ENCODE results near the gene SF3B3.
"Not testable (repeated sequence)": the region's sequence is repeated elsewhere in the genome, so short reads cannot be mapped to it uniquely, and the experiment has no call there.

The SF3B3 gene

GRCh38 chr16:70611785-70612303, 88.2 kb downstream of the SF3B3 start:
- Histone ChIP-seq H3K9me3 (ENCODE audit: control insufficient read depth in 2 of 2, low read length in 2 of 2) (no peaks in the 10 kb centered on the region), H3K27me3 (ENCODE audit: control insufficient read depth in 2 of 2, insufficient read depth in 2 of 2, low read length in 2 of 2) (no peaks in the 10 kb centered on the region), H3K4me3 (ENCODE audit: low read length in 2 of 2) (no peak overlapping the region), H3K4me1 (ENCODE audit: control insufficient read depth in 2 of 2, insufficient read depth in 2 of 2, low read length in 2 of 2) (peaks cover 8 to 16% of the 10 kb centered on the region in 2 donors), H3K36me3 (ENCODE audit: control insufficient read depth in 2 of 2, insufficient read depth in 2 of 2, low read length in 2 of 2) (no peaks in the 10 kb centered on the region), H3K27ac (ENCODE audit: low read depth in 2 of 2, low read length in 2 of 2) (no peak overlapping the region), H3K9ac (ENCODE audit: low read depth in 1 of 2, low read length in 2 of 2) (no peak overlapping the region)

GRCh38 chr16:70612931-70613330, 89.3 kb downstream of the SF3B3 start:
- no peak overlapping the region for H3K9ac ChIP-seq (ENCODE audit: low read depth in 1 of 2, low read length in 2 of 2)
- peaks cover 8 to 16% of the 10 kb centered on the region in 2 donors for H3K4me1 ChIP-seq (ENCODE audit: control insufficient read depth in 2 of 2, insufficient read depth in 2 of 2, low read length in 2 of 2)
- H3K27ac ChIP-seq (ENCODE audit: low read depth in 2 of 2, low read length in 2 of 2), result no peak overlapping the region
- no peaks in the 10 kb centered on the region for H3K27me3 ChIP-seq (ENCODE audit: control insufficient read depth in 2 of 2, insufficient read depth in 2 of 2, low read length in 2 of 2)
- H3K9me3 ChIP-seq (ENCODE audit: control insufficient read depth in 2 of 2, low read length in 2 of 2), result no peaks in the 10 kb centered on the region
- H3K4me3 ChIP-seq (ENCODE audit: low read length in 2 of 2), result no peak overlapping the region
- H3K36me3 ChIP-seq (ENCODE audit: control insufficient read depth in 2 of 2, insufficient read depth in 2 of 2, low read length in 2 of 2), result no peaks in the 10 kb centered on the region

GRCh38 chr16:70614208-70614951, 90.8 kb downstream of the SF3B3 start:
- H3K27ac ChIP-seq (ENCODE audit: low read depth in 2 of 2, low read length in 2 of 2), result no peak overlapping the region
- H3K27me3 ChIP-seq (ENCODE audit: control insufficient read depth in 2 of 2, insufficient read depth in 2 of 2, low read length in 2 of 2), result no peaks in the 10 kb centered on the region
- no peak overlapping the region for H3K4me3 ChIP-seq (ENCODE audit: low read length in 2 of 2)

GRCh38 chr16:70615945-70616344, 92.3 kb downstream of the SF3B3 start:
- Histone ChIP-seq H3K4me1 (ENCODE audit: control insufficient read depth in 2 of 2, insufficient read depth in 2 of 2, low read length in 2 of 2) (peaks cover 4 to 8% of the 10 kb centered on the region in 2 donors), H3K9ac (ENCODE audit: low read depth in 1 of 2, low read length in 2 of 2) (no peak overlapping the region), H3K36me3 (ENCODE audit: control insufficient read depth in 2 of 2, insufficient read depth in 2 of 2, low read length in 2 of 2) (no peaks in the 10 kb centered on the region), H3K4me3 (ENCODE audit: low read length in 2 of 2) (no peak overlapping the region), H3K9me3 (ENCODE audit: control insufficient read depth in 2 of 2, low read length in 2 of 2) (no peaks in the 10 kb centered on the region), H3K27ac (ENCODE audit: low read depth in 2 of 2, low read length in 2 of 2) (no peak overlapping the region), H3K27me3 (ENCODE audit: control insufficient read depth in 2 of 2, insufficient read depth in 2 of 2, low read length in 2 of 2) (no peaks in the 10 kb centered on the region)

More at GRCh38 chr16:70614208-70614951, 90.8 kb downstream of the SF3B3 start:
- H3K36me3 ChIP-seq (ENCODE audit: control insufficient read depth in 2 of 2, insufficient read depth in 2 of 2, low read length in 2 of 2), result no peaks in the 10 kb centered on the region
- H3K9me3 ChIP-seq (ENCODE audit: control insufficient read depth in 2 of 2, low read length in 2 of 2), result no peaks in the 10 kb centered on the region
- H3K9ac ChIP-seq (ENCODE audit: low read depth in 1 of 2, low read length in 2 of 2), result no peak overlapping the region
- H3K4me1 ChIP-seq (ENCODE audit: control insufficient read depth in 2 of 2, insufficient read depth in 2 of 2, low read length in 2 of 2), result peaks cover 8 to 16% of the 10 kb centered on the region in 2 donors

- H3K4me1 ChIP-seq (ENCODE audit: control insufficient read depth in 2 of 2, insufficient read depth in 2 of 2, low read length in 2 of 2); H3K27me3 ChIP-seq (ENCODE audit: control insufficient read depth in 2 of 2, insufficient read depth in 2 of 2, low read length in 2 of 2); H3K4me3 ChIP-seq (ENCODE audit: low read length in 2 of 2); H3K27ac ChIP-seq (ENCODE audit: low read depth in 2 of 2, low read length in 2 of 2); H3K9me3 ChIP-seq (ENCODE audit: control insufficient read depth in 2 of 2, low read length in 2 of 2); H3K9ac ChIP-seq (ENCODE audit: low read depth in 1 of 2, low read length in 2 of 2); H3K36me3 ChIP-seq (ENCODE audit: control insufficient read depth in 2 of 2, insufficient read depth in 2 of 2, low read length in 2 of 2): not testable (repeated sequence)
Observed at GRCh38 chr16:70621864-70622263, 98.2 kb downstream of the SF3B3 start.

Measured in mucosa of rectum (tissue), 2 donors.